ENCODE data around the gene ARHGAP22. TPM values are rescaled to one million over a fixed set of nuclear protein-coding genes. Genes with fewer than 3 reads are reported as not detected.

Gene ARHGAP22
- total RNA-seq, 2 donors from 2014 or later = 4.4 to 8.6 TPM

GRCh38 chr10:48418189-48418788, 186.6 kb downstream of the ARHGAP22 start:
- no peaks in the 10 kb centered on the region for H3K36me3 ChIP-seq
- TF ChIP-seq POLR2AphosphoS5 (IDR thresholded peaks at IDR 0.05) (no peak), POLR2A (IDR thresholded peaks at IDR 0.05) (no peak), CTCF (IDR thresholded peaks at IDR 0.05) (no peak)
- no peak for DNase-seq (ENCODE audit: low spot score)
- H3K27ac ChIP-seq = no peak overlapping the region
- H3K9me3 ChIP-seq = no peaks in the 10 kb centered on the region
- 88% methylated on average over 5 of the region's 5 CpGs for WGBS
- no peaks in the 10 kb centered on the region for H3K4me1 ChIP-seq (replicated peaks)
- intact Hi-C loops (cut with DNase I) = no loop called here
- H3K27me3 ChIP-seq (replicated peaks; ENCODE audit: insufficient read depth) = no peaks in the 10 kb centered on the region
- no peak overlapping the region for H3K4me3 ChIP-seq

- no peak for TF ChIP-seq POLR2A (IDR thresholded peaks at IDR 0.05)
- TF ChIP-seq POLR2AphosphoS5 (IDR thresholded peaks at IDR 0.05) = no peak
- TF ChIP-seq CTCF (IDR thresholded peaks at IDR 0.05) = no peak
- intact Hi-C loops (cut with DNase I) = no loop called here
- Histone ChIP-seq H3K27ac (no peak overlapping the region), H3K4me3 (no peak overlapping the region), H3K27me3 (replicated peaks; ENCODE audit: insufficient read depth) (no peaks in the 10 kb centered on the region), H3K9me3 (no peaks in the 10 kb centered on the region), H3K4me1 (replicated peaks) (no peaks in the 10 kb centered on the region), H3K36me3 (no peaks in the 10 kb centered on the region)
- DNase-seq (ENCODE audit: low spot score) = no peak
- WGBS = 45% methylated on average over 1 of the region's 1 CpG
Measured at GRCh38 chr10:48417374-48417773, 187.5 kb downstream of the ARHGAP22 start.

GRCh38 chr10:48416584-48417232, 188.2 kb downstream of the ARHGAP22 start:
- H3K27ac ChIP-seq = no peak overlapping the region
- H3K4me3 ChIP-seq = no peak overlapping the region
- no peak for DNase-seq (ENCODE audit: low spot score)
- no peaks in the 10 kb centered on the region for H3K9me3 ChIP-seq
- intact Hi-C loops (cut with DNase I) = no loop called here
- no peaks in the 10 kb centered on the region for H3K36me3 ChIP-seq
- WGBS = 60% methylated on average over 2 of the region's 2 CpGs
- no peak for TF ChIP-seq POLR2AphosphoS5 (IDR thresholded peaks at IDR 0.05)
- TF ChIP-seq CTCF (IDR thresholded peaks at IDR 0.05) = no peak
- TF ChIP-seq POLR2A (IDR thresholded peaks at IDR 0.05) = no peak
- no peaks in the 10 kb centered on the region for H3K27me3 ChIP-seq (replicated peaks; ENCODE audit: insufficient read depth)
- no peaks in the 10 kb centered on the region for H3K4me1 ChIP-seq (replicated peaks)

DNA sequence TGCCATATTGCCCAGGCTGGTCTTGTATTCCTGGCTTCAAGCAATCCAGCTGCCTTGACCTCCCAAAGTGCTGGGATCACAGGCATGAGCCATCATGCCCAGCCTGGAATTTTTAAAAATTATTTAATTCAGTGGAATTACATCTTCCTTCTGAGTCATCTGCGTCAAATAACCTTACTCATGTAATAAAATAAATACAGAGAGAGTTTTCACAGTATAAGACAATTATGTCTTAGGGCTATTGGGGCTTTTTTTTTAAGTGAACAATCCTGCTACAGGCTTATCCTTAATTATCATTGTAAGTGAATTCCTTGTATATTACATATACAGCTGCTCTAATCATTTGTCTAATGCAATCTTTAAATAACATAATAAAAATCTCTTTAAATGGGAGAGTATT, 190.1 kb downstream of the ARHGAP22 start:
- no peak overlapping the region for H3K4me3 ChIP-seq
- TF ChIP-seq POLR2AphosphoS5 (IDR thresholded peaks at IDR 0.05) = no peak
- TF ChIP-seq POLR2A (IDR thresholded peaks at IDR 0.05) = no peak
- TF ChIP-seq CTCF (IDR thresholded peaks at IDR 0.05) = no peak
- no peaks in the 10 kb centered on the region for H3K9me3 ChIP-seq
- H3K27me3 ChIP-seq (replicated peaks; ENCODE audit: insufficient read depth) = no peaks in the 10 kb centered on the region
- no peak for DNase-seq (ENCODE audit: low spot score)
- H3K36me3 ChIP-seq = peaks cover 0 to 3% of the 10 kb centered on the region in 2 donors
- H3K4me1 ChIP-seq (replicated peaks) = no peaks in the 10 kb centered on the region
- intact Hi-C loops (cut with DNase I) = no loop called here
- H3K27ac ChIP-seq = no peak overlapping the region
- 86% methylated on average over 1 of the region's 1 CpG for WGBS

DNA sequence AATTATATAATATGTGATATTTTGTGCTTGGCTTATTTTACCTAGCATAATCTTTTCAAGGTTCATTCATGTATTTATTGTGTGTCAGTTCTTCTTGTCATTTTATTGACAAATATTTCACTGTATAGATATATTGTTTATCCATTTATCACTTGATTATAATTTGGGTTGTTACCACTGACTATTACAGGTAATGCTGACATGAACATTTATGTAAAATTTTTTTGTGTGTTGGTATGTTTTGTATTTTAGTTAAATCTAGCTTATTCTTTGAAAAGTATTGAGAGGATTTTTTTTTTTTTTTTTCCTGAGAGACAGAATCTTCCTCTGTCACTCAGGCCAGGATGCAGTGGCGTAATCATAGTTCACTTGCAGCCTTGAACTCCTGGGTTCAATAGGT, 190.7 kb downstream of the ARHGAP22 start:
- no peak for DNase-seq (ENCODE audit: low spot score)
- Histone ChIP-seq H3K4me1 (replicated peaks) (no peaks in the 10 kb centered on the region), H3K27ac (no peak overlapping the region), H3K9me3 (no peaks in the 10 kb centered on the region), H3K36me3 (peaks cover 0 to 3% of the 10 kb centered on the region in 2 donors), H3K4me3 (no peak overlapping the region), H3K27me3 (replicated peaks; ENCODE audit: insufficient read depth) (no peaks in the 10 kb centered on the region)
- 94% methylated on average over 1 of the region's 1 CpG for WGBS
- intact Hi-C loops (cut with DNase I) = no loop called here
- no peak for TF ChIP-seq POLR2A (IDR thresholded peaks at IDR 0.05)
- no peak for TF ChIP-seq CTCF (IDR thresholded peaks at IDR 0.05)
- no peak for TF ChIP-seq POLR2AphosphoS5 (IDR thresholded peaks at IDR 0.05)
